ENCODE data around the gene TMEM44.

TMEM44 gene

DNA sequence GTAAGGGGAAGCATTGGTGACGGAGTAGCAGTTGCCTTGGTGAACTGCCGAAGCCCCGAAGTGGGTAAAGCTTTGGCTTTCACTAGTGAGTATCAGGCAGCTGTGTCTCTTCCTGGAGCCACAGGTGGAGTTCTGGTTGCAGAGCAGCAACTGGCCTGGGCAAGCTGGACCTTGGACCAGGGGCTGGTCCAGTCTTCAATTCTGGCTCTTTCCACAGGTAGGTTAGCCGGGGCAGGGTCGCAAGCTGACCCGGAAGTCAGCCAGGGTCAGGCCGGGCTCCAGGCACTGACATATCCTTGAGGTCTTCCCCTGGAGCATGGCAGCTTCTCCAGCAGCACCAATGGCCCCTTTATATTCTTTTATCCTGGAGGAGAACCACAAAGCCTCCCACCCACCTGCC lies 73.2 kb downstream of the TMEM44 start:
- no peak for TF ChIP-seq CTCF (IDR thresholded peaks at IDR 0.05; ENCODE audit: low read depth, low read length)

DNA sequence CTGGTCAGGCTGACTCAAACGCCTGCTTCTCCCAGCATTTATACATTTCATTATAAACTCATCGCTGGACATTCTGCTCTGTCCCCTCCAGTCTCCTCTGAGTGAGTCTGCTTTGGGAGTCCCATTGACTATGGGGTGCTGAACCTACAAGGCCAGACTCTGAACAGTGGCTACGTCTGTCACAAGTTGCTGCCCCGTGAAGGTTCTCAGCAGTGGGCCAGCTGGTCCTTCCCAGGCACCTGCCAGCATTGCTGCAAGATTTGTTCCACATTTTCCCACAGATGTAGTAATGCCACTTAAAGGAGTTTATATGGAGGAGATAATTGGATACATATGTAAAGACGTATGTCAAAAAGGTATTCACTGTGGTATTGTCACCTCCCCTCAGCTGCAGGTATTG lies 73.7 kb downstream of the TMEM44 start:
- no peak for TF ChIP-seq CTCF (IDR thresholded peaks at IDR 0.05; ENCODE audit: low read depth, low read length)
- no peak for DNase-seq (ENCODE audit: extremely low read depth, low read depth)

More for the DNA sequence above, 73.2 kb downstream of the TMEM44 start:
- DNase-seq (ENCODE audit: extremely low read depth, low read depth) = no peak

DNA sequence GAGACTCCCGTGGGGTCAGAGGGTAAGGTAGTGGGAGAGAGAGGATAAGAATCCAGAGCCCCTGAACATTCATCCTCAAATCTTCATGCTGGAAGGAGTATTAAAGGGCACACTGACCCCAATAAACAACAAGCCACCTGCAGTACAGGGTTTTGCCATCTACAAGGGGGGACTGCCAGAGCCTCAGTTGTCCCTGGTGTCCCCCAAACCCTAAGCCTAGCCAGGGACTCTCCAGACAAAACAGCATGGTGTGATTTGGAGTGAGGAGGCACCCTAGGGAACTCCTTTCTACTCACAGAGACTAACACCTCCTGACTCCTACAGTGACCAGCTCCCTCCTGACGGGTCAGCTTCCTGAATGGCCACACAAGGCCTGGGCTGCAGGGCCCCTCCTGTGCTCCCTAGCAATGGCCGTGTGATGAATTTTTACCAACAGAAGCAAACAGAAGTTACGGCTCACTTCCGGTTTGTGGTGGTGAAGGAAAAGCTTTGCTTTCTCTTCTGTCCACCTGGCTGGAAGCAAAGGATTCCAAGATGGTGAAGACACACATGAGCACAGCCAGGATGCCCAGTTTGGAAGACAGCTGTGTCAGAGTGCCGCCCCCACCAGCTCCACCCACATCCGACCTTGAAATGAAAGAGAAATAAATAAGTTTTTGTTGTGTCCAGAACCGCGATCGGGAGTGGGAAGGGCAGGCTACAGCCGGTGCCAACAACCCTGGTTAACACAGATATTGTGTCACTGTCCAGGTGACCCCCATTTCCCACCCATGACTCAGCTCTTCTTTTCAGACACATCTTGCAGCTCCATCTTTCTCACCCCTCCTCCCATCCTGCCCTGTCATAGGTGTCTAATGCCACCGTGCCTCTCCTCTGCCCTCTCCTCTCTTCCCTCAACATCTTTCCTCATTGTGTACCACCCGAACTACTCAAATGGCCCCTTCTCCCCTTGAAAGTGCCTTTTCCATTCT lies 76.8 kb downstream of the TMEM44 start:
- no peak for TF ChIP-seq CTCF (IDR thresholded peaks at IDR 0.05; ENCODE audit: low read depth, low read length)
- DNase-seq (ENCODE audit: extremely low read depth, low read depth) = no peak

DNA sequence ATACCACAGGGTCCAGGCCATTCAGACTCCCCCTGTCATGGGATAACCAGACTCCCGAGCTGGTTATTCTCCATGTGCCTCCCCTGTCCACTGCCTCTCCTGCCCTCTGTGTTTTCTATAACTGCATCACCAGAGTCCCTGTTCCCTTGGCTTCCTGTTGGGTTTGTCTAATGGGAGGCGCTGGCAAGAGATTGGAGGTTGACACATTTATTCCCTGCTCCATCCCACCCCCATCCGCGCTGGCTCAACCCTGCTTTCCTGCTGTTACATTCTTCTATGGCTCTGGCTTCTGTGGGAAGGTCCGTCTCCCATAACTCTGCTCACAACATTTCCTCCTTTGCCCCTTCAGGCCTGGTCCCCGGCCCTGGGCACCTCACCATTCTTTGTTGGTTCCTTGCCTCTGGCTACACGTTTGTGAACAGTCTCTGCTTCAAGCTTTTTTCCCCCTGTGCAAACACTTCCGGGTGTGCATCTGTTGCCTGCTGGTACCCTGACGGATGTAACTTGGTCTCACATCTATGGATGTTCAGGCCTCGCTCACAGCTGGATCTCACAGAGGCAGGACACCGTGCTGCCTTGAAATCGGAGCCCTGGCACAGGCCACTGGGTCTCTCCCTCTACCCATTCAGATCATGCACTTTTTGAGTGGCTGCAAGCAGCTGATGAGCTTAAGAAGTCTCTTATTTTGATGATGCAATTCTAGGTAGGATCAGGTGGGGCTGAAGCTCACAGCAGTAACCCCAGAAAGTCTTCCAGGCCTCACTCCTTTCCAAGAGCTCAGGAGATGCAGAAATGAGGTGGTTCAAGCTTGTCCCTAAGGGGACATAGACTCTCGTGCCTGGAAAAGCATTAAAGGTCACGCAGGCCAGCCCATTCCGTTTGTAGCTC lies 77.8 kb downstream of the TMEM44 start:
- no peak for DNase-seq (ENCODE audit: extremely low read depth, low read depth)
- TF ChIP-seq CTCF (IDR thresholded peaks at IDR 0.05; ENCODE audit: low read depth, low read length) = no peak

GRCh38 chr3:194554473-194555123 lies 78.6 kb downstream of the TMEM44 start:
- no peak for TF ChIP-seq CTCF (IDR thresholded peaks at IDR 0.05; ENCODE audit: low read depth, low read length)
- DNase-seq (ENCODE audit: extremely low read depth, low read depth) = no peak

DNA sequence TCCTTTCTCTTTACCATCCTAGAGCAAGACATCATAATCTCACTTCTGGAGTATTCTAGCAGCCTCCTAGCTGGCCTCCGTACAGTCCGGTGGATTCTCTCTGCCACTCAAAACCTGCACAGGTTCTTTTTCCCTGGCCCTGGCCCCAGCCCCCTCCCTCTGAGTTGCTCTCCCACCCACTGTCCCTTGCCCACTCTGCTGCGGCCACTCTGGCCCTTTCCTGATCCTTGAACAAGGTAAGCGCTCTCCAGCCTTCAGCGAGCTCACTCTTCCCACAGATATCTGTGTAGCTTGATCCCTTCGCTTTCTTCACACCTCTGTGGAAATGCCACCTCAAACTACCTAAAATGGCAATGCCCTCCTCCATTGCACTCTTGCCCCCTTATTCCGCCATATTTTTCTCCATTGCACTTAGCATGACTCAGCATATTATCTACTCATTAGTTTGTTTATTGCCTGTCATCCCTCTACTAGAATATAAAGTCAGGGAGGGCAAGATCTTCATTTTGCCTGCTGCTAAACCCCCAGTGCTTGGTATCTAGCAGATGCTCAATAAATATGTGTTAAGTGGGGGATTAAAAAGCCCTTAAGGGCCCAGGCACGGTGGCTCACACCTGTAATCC lies 80.8 kb downstream of the TMEM44 start:
- DNase-seq (ENCODE audit: extremely low read depth, low read depth) = no peak
- TF ChIP-seq CTCF (IDR thresholded peaks at IDR 0.05; ENCODE audit: low read depth, low read length) = no peak

Measured in AG09319 (cell line).